Left lobe of liver (tissue), 2 donors: ENCODE measurements around the gene NDNF. TPM values are rescaled to one million over a fixed set of nuclear protein-coding genes. Genes with fewer than 3 reads are reported as not detected.

Experiments used
- ATAC-seq: fragments of 200-7000 bp; cut with Tn5 transposase; one replicate; pipeline ENCODE4 v1.9.1; 2020; ENCODE audit warnings: mild to moderate bottlenecking, moderate library complexity
- DNase-seq: peaks from one replicate; pipeline ENCODE4 v3.0.0-alpha.2; 2020; ENCODE audit warnings: low spot score
- total RNA-seq: library from RNA; stranded (reverse); gene quantifications from one replicate; pipeline ENCODE4 v1.2.1, GENCODE V29; 2021
- donor health status: DM: no; HTN: no; CAD: no; lungs with moderate emphysema.
- donor health status: DM: no; HTN: yes; CAD: no.

NDNF gene, protein sequence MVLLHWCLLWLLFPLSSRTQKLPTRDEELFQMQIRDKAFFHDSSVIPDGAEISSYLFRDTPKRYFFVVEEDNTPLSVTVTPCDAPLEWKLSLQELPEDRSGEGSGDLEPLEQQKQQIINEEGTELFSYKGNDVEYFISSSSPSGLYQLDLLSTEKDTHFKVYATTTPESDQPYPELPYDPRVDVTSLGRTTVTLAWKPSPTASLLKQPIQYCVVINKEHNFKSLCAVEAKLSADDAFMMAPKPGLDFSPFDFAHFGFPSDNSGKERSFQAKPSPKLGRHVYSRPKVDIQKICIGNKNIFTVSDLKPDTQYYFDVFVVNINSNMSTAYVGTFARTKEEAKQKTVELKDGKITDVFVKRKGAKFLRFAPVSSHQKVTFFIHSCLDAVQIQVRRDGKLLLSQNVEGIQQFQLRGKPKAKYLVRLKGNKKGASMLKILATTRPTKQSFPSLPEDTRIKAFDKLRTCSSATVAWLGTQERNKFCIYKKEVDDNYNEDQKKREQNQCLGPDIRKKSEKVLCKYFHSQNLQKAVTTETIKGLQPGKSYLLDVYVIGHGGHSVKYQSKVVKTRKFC
- total RNA-seq = 1.1 TPM

DNA sequence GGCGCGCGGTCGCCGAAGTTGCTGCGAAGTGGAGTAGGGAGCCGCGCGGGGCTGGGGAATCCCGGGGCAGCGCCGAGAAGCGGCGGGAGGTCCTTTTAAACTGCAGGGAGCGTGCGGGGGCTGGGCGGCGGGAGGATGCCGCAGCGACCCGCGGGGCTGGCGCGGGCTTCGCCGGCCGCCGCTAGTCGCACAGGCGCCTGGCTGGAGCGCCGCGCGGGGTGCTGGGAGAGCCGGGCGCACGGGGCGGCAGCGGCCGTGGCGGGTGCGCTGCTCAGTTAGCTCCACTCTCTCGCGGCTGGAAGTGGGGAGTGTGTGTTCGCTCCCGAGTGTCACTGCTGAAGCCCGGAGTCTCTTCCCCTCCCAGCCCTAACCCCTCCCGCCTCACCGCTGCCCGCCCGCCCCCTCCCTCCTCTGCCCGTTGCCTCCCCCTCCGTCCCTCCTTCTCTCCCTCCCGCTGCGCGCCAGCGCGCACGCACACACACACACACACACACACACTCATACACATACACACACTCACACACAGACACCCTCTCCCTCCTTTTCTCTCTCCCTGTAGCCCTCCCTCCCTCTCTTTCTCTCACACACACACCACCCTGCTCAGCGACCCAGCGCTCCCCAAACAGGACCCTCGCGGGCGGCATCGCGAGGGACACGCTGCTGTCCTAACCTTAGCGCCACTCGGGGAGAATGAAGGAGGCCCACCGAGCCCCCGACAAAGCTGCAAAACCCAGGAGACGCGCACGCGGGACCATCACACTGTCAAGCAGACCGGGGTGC, at the start of gene NDNF:
Gene NDNF, minus strand, starts transcription at position 312 of the 780 bp plus-strand sequence. CDS start 26,698 bp downstream, outside the sequence.
- ATAC-seq (peak; percentile 80), DNase-seq (no peak)

DNA sequence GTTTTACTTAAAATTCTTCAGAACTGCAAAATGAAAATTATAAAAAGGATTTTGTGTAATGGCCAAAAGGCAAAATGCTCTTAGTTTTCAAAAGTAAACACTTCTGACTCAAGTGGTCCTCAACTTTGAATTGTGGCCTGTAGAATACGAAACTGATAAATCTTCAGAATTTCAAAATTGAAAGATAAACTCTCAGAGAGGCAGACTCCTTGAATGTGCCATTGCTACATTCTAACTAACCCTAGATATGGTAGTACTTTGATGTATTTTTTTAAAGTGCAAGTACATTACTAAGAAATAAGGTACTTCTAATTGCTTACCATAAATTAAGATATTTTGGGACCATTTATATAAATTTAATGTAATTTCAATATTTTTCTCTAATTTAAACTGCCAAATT, 47.4 kb upstream of the NDNF start:
- DNase-seq (no peak), ATAC-seq (no peak)

DNA sequence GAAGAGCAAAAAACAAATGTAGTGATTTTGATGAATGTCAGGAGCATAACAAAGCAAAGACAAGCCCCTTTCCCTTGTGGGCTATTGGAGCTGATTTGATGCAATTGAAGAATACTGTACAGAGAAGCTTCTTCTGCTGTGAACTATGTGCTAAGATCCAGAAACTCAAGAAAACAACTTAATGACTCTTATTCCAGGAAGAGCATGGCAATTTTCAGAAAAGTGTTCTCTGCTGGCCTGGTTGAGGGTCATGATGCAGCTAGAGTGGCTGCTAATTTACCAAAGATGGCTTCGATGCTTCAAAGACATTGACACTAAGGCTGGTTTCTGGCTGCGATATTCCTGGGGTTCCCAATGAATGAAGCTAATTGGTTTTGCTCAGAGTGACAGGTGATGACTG, 46.0 kb upstream of the NDNF start:
- ATAC-seq = no peak
- no peak for DNase-seq

DNA sequence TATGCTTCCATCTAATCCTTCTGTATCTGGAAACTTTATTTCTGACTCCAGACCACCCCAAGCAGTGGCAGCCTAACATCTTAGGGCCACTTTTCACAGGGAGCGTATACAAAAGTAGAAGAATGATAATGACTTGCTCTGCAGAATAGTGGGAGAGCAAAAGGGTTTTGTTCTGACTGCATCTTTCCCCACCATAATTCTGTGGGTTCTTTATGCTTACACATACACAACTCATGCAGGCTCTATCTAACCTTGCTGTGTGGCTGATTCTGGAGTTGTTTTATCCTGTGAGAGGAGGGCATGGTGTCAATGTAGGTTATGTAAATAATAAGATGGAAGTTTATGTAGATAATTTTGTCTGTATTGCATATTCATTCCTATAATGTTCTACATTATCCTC, 42.4 kb upstream of the NDNF start:
- ATAC-seq (no peak), DNase-seq (no peak)

DNA sequence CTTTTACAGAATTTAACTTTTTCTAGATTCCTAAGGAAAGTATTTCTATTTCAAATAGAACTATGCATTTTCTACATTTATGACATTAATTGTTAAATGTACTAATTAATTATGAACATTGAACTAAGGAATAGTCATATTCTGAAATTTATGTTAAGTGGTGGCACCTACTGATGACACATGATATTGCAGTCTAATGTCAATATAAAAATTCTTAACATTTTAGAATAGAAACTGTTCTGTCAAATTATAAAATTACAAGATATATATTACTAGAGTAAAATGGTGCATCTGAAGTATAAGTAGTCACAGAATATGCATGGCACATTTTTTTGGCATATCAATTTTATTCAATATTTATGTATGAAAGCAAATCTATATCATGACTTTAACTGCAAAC, 40.2 kb upstream of the NDNF start:
- ATAC-seq = no peak
- DNase-seq = no peak

DNA sequence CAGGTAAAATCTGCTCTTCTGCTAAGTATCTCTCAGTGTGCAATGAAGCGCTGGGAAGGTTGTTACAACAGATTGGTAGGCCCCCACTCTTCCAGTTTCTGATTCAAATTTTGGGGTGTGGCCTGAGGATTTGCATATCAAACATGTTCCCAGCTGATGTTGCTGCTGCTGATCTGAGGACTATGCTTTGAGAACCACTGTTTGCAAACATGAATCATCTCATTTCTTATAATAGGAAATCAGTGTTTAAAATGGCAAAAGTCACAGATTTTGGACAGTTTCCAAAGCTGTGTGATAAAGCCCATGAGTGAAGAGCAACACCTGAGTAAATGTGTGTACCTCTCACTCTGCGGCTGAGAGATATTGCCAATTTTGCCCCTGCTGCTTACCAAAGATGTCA, 36.2 kb upstream of the NDNF start:
- ATAC-seq = no peak
- no peak for DNase-seq

DNA sequence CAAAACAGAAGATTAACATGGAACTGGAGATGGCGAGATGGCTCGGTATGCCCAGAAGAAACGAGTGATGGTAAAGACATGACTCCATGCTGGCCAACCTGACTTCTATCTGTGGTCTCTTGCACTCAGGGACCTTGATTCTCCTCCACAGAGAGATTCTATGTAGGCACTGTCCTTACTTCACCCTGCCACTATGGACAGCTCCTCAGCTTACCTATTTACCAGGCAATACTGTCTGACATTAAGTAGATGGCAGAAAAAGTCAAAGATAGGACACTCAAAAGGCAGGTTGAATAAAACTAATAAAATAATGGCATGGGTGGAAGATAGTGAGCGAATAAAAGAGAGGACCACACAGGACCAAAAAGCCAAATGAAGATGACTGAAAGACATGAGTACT, 35.2 kb upstream of the NDNF start:
- no peak for ATAC-seq

DNA sequence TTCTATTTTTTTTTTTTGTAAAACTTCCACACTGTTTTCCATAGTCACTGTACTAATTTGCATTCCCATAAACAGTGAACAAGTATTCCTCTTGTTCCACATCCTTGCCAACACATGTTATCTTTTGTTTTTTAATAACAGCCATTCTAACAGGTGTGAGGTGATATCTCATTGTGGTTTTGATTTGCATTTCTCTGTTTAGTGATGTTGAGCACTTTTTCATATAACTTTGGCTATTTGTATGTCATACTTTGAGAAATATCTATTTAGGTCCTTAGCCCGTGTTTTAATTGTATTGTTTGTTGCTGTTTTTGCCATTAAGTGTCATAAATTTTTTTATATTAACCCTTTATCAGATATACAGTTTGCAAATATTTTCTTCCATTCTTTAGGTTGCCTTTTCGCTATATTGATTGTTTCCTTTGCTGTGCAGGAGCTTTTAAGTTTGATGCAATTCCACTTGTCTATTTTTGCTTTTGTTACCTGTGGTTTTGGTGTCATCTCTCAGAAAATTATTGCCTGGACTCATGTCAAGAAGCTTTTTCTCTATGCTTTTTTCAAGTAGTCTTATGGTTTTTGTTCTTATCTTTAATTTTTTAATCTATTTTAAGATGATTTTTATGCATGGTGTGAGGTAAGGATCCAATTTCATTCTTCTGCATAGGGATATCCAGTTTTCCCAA, 27.9 kb upstream of the NDNF start:
- ATAC-seq = no peak
- DNase-seq = no peak

More for the DNA sequence above, 35.2 kb upstream of the NDNF start:
- no peak for DNase-seq

DNA sequence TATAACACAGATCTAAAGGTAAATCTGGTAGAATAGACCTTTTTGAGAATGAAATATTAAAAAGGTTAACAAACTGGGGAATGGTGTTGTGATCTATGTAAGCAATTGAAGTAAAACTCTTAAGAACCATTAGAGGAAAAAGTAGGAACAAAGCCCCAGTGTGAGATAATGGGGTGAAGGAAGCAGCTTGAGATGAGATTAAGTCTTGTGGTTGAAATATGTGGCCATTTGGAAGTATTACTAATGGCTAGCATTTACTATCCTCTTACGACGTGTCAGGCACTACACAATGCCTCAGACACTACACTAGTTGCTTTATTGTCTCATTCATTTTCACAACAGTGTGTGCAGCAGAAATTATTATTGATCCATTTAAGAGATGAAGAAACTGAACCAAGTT, 25.9 kb upstream of the NDNF start:
- no peak for DNase-seq
- no peak for ATAC-seq

DNA sequence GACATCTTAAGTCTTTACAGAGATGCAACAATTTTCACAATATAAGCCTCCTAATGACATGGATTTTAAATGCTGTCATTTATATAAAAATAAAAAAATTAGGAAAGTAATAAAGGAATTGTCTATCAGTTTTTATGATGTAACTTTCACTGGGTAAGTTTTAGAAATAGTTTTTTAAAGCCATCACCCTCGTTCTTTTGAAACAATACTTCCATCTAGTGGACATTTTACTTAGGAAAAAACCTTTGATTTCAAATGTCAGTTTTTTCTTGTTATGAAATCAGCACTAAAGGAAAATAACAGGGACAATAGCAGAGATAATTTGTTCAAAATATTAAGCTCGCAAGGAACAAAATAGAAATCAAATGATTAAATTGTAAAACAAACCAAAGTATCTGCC, 24.3 kb upstream of the NDNF start:
- peak; percentile 57 for ATAC-seq
- DNase-seq = no peak

DNA sequence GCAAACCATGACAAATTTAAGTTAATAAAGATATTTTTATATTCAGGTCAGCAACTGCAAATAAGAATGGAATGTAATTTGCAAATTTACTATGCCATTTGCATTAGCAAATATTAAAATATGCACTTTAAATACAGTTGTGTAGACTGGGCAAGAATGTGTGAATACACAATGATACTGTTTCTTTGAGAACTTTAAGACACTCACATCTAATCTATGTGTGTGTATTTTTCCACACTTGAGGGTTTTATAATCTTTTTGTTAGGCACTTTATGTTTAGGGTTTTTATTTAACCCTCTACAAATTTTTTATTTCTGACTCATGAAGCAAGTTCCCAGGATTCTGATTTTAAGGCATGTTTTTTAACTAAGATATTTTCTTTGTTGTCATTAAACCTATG, 23.9 kb upstream of the NDNF start:
- ATAC-seq = no peak

DNA sequence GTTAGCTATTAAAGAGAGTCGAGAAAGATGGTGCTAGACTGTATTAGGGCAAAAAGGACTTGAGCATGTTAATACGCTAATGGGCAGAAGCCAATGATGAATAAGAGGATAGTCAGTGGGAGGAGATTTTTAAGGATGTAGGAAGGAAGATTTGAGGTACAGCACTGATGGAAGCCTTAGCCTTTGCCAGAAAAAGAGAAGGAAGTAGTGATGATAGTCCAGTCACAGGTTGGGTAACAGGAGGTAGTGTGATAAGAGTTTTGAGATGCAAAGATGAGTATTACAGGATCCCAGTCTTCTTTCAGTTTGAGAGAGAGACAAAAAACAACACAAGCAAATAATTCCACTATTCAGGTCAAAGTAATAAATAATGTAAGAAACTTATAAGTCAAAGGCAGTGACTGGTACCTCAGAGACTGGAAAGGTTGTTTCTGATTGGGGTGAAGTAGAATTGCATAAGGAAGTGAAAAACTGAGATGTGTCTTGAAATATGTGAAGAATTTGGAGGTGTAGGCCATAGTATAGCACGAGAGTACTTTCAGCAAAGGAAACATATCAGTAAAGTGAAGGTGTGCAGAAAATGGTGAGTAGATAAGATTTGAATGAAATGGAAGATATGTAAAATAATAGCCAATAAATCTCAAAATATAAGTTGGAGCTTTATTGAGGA, 22.1 kb upstream of the NDNF start:
- no peak for ATAC-seq
- DNase-seq = no peak

More for the DNA sequence above, 23.9 kb upstream of the NDNF start:
- no peak for DNase-seq

DNA sequence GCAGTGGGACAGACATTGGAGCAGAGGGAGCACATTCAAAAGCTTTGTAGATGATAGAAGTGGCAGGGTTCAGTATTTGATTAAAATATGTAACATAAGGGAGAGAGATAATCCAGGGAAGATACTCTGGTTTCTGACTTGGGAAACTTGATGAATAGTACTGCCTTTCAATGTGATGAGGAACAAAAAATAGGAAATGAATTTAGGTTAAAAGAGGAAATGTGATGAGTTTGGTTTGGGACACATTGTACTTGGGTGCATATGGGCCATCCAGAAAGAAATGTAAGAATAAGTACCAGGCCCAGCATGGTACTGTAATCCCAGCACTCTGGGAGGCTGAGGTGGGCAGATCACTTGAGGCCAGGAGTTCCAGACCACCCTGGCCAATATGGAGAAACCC, 20.9 kb upstream of the NDNF start:
- ATAC-seq (no peak), DNase-seq (no peak)

DNA sequence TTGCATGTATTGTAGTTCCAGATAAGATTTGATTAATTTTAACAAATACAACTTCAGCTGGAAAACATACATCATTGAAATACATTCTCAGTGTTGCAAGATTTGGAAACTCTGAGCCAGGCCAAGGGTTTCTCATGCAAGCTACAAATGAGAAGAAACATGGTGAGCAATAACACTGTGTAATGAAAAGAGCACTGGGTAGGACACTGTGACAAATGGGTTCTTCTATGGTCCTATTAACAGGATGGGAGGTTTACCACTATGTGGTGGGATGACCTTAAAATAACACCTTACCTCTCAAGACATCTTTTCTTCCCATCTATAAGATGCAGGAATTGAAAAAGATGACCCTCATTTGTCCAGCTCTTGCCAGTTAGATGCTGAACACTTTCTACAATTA, 19.6 kb upstream of the NDNF start:
- DNase-seq (no peak), ATAC-seq (no peak)

DNA sequence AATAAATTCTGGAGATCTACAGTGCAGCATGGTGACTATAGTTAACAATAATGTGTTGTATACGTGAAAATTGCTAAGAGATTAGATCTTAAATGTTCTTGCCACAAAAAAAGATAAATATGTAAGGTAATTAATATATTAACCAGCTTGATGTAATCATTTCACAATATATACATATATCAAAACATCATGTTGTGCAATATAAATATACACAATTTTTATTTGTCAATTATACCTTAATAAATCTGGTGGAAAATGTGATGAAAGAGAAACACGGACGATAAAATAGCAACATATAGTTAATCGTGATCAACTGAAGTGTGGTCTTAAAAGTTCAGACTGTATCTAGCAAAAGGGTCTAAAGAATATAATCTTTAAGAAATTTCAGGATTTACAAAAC, 16.5 kb upstream of the NDNF start:
- DNase-seq (no peak), ATAC-seq (no peak)

DNA sequence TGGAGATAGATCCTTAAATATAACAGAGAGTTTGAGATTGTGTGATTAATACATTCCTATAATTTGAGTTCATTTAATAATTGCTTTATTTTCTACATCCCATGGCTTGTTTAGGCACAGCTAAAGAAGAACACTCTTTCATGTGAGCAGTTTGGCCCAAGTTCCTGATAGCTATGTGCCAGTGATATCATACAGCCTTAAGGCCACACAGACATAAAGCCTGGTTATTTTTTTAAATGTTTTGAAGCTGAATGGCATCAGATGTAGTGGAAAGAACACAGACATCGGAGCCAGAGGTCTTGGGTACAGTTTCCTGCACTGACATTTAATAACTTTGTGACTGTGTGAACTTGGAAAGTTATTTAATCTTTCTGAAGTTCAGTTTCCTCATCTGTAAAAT, 7.0 kb upstream of the NDNF start:
- DNase-seq = no peak
- no peak for ATAC-seq

DNA sequence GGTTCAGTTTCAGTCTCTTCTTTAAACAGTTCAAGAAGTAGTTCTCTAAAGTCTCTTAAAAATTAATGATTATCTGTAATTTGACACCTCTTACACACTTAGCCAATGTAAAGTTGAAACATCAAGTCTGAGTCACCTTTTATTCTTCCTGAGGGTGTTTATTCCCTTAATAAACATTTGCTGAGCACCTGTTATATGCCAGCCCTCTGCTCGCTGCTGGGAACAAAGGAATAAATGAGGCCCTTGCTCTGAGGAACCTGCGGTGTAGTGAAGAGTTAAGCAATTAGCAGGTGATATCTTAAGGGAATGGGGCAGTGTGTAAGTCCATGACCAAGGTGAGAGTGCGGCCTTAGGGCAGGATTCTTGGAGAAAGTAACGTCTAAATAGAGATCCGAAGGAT, 5.2 kb upstream of the NDNF start:
- DNase-seq (no peak), ATAC-seq (no peak)

DNA sequence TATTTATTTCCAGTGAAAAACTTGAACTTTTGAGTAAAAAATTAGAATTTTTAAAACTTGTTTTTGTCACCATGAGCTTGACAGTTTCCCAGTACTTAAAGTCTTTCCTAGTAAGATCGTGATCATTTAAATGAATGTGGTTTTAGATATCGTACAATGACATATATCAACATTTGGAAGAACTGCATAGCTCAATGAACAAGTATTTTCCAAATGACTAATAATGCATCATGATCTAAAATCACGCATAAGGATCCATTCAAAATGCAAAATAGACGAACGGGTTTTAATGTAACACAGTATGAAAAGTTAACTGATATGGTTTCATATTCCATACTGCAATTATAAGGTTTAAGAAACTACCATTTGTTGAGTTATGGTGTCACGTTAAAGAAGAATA, 4.1 kb upstream of the NDNF start:
- ATAC-seq = no peak
- DNase-seq = no peak

DNA sequence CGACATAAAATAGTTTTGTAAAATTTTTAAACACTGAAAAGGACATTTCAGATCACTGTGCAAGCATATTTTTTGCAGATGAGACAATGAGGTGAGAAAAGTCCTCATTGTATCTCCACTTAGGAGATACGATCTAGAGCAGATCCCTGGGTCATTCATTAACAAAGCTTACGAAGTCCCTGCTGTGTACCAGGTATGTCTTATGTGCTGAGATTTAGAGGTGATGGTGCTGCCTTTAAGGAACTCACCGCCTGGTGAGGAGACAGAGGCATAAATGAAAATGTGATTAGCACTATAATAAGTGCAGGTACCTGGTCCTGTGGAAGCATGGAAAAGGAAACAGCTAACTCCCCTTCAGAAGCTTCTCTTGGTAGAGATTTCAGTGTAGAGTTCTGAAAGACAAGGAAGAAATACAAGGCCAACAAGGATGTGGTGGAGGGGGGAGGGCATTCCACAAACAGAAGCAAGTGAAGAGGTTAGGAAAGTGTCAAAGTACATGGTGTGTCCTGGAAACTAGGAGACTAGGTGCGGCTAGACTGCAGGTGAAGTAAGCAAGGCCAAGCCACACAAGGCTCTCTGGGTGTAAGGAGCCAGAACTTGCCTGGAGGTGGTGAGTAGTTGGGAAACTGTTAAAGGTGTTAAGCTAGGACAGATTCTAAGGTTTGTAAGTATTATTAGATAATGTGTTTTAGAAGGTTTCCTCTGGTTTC, 1.5 kb upstream of the NDNF start:
- ATAC-seq (no peak), DNase-seq (no peak)

DNA sequence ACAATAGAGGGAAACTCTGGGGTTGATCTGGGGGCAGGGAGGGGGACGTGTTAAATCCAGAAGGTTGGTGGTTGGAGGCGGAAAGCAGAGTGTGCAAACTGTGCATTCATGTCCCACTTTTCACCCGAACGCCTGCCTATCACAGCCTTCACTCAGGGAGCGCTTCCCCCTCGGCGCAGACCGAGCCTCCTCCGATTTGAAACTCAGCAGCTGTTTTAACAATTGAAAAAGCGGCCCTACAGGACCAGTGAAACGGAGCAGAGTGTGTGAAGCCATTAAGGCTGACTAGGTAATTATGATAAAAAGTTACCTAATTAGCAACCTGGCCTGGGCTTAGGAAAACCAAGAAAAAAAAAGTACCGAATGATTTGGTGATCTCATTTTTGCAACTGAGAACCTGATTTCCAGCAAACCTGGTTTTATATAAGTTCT, 685 bp upstream of the NDNF start:
- peak; percentile 16 for ATAC-seq
- no peak for DNase-seq
